ENCODE data around the gene CALML5. TPM values are rescaled to one million over a fixed set of nuclear protein-coding genes. Genes with fewer than 3 reads are reported as not detected.

The CALML5 gene
- total and polyA plus RNA-seq, 4 donors: not detected

DNA sequence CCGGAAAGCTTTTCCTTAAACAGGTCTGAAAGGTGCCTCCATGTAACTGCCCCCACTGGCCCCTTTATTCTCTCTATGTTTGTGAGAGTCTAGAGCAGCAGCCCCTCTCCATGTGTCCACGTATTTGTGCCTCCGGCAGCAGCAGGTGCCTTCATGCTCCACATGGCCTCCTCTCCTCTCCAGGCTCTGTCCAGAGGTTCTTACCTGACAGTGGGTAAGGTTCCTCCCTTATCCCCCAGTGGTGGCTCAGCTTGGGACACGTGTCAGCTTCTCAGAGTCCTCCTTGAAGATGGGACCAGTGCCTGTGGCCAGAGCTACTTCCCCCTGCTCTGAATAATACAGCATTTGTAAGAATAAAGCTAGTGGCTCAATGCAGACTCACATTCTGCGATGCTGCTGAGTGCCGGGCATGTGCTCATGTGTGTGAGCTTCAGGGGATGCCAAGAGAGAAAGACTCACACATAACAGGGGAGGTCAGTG, 33.3 kb upstream of the CALML5 start:
- Histone ChIP-seq H3K36me3 (ENCODE audit: control insufficient read depth in 4 of 4, insufficient read depth in 4 of 4, low read length in 4 of 4) (no peaks in the 10 kb centered on the region), H3K4me1 (ENCODE audit: control insufficient read depth in 5 of 5, insufficient read depth in 5 of 5, low read length in 5 of 5) (peaks cover 0 to 3% (median 0%) of the 10 kb centered on the region in 5 donors), H3K4me3 (no peak overlapping the region), H3K9ac (ENCODE audit: insufficient read depth in 1 of 2, low read length in 2 of 2) (no peak overlapping the region), H3K27ac (ENCODE audit: low read depth in 1 of 2, low read length in 1 of 2) (no peak overlapping the region), H3K9me3 (ENCODE audit: control insufficient read depth in 4 of 4, insufficient read depth in 3 of 4, low read length in 3 of 4) (no peaks in the 10 kb centered on the region), H3K27me3 (ENCODE audit: control insufficient read depth in 3 of 3, insufficient read depth in 3 of 3, low read length in 2 of 3) (no peaks in the 10 kb centered on the region)
- TF ChIP-seq, protein P1, sequence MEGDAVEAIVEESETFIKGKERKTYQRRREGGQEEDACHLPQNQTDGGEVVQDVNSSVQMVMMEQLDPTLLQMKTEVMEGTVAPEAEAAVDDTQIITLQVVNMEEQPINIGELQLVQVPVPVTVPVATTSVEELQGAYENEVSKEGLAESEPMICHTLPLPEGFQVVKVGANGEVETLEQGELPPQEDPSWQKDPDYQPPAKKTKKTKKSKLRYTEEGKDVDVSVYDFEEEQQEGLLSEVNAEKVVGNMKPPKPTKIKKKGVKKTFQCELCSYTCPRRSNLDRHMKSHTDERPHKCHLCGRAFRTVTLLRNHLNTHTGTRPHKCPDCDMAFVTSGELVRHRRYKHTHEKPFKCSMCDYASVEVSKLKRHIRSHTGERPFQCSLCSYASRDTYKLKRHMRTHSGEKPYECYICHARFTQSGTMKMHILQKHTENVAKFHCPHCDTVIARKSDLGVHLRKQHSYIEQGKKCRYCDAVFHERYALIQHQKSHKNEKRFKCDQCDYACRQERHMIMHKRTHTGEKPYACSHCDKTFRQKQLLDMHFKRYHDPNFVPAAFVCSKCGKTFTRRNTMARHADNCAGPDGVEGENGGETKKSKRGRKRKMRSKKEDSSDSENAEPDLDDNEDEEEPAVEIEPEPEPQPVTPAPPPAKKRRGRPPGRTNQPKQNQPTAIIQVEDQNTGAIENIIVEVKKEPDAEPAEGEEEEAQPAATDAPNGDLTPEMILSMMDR (IDR thresholded peaks at IDR 0.05; ENCODE audit: control extremely low read depth, extremely low read depth): no peak
- no peak for ATAC-seq (ENCODE audit: insufficient read depth, low FRiP score)
- 94% methylated on average over 6 of the region's 6 CpGs for WGBS, 2 donors
- peak in 1 of 3 donors; percentile 2 for DNase-seq

DNA sequence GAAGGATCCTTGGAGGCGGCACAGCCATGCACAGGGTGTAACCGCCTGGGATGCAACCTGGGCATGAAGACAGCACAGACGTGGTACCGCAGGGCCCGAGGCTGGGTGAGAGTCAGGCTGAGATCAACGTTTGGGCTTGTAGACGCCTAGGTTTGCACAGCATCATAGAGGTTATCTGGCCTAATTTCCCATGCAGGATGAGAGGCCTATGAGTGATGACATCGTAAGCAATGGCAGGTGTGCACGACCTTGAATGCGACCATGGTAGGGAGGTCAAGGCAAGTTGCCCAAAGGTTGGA, 32.9 kb upstream of the CALML5 start:
- no peak overlapping the region for H3K4me3 ChIP-seq
- TF ChIP-seq, protein P1 (IDR thresholded peaks at IDR 0.05; ENCODE audit: control extremely low read depth, extremely low read depth): no peak
- H3K36me3 ChIP-seq (ENCODE audit: control insufficient read depth in 4 of 4, insufficient read depth in 4 of 4, low read length in 4 of 4): no peaks in the 10 kb centered on the region
- H3K9me3 ChIP-seq (ENCODE audit: control insufficient read depth in 4 of 4, insufficient read depth in 3 of 4, low read length in 3 of 4): no peaks in the 10 kb centered on the region
- H3K27ac ChIP-seq (ENCODE audit: low read depth in 1 of 2, low read length in 1 of 2): no peak overlapping the region
- WGBS, 2 donors: 95 to 96% methylated on average over 10 of the region's 10 CpGs
- peaks cover 0 to 3% (median 0%) of the 10 kb centered on the region in 5 donors for H3K4me1 ChIP-seq (ENCODE audit: control insufficient read depth in 5 of 5, insufficient read depth in 5 of 5, low read length in 5 of 5)
- H3K9ac ChIP-seq (ENCODE audit: insufficient read depth in 1 of 2, low read length in 2 of 2): no peak overlapping the region
- H3K27me3 ChIP-seq (ENCODE audit: control insufficient read depth in 3 of 3, insufficient read depth in 3 of 3, low read length in 2 of 3): no peaks in the 10 kb centered on the region
- ATAC-seq (ENCODE audit: insufficient read depth, low FRiP score): no peak
- peak in 1 of 3 donors; percentile 5 for DNase-seq

DNA sequence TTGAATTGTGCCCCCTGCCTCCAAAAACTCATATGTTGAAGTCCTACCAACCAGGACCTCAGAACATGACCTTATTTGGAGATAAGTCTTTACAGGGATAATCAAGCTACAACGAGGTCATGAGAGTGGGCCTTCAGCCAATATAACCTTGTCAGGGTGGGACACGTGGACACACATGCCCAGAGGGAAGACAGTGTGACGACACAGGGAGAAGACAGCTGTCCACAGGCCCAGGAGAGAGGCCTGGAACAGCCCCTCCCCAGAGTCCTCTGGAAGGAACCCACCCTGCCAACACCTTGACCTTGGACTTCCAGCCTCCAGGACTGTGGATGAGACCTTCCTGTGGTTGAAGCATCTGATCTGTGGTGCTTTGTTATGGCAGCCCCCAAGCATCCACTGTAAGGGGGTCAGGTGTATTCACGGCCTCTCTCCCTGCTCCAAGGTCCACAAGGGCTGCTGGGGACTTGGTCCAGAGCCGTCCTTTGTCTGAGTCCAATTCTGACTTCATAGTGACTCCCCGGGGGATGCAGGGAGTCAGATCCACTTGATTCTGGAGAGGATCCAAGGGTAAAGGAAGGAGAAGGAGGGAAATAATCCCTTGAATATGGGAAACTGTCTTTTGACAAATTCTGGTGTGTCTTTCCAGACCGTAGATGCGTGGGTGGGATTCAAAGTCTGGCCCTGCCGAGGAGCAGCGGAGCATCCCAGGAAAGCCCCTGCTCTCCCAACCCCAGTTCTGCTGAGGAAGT, 32.4 kb upstream of the CALML5 start:
- Histone ChIP-seq H3K4me3 (no peak overlapping the region), H3K4me1 (ENCODE audit: control insufficient read depth in 5 of 5, insufficient read depth in 5 of 5, low read length in 5 of 5) (peaks cover 0 to 3% (median 0%) of the 10 kb centered on the region in 5 donors), H3K27me3 (ENCODE audit: control insufficient read depth in 3 of 3, insufficient read depth in 3 of 3, low read length in 2 of 3) (no peaks in the 10 kb centered on the region), H3K9ac (ENCODE audit: insufficient read depth in 1 of 2, low read length in 2 of 2) (no peak overlapping the region), H3K27ac (ENCODE audit: low read depth in 1 of 2, low read length in 1 of 2) (no peak overlapping the region), H3K36me3 (ENCODE audit: control insufficient read depth in 4 of 4, insufficient read depth in 4 of 4, low read length in 4 of 4) (no peaks in the 10 kb centered on the region), H3K9me3 (ENCODE audit: control insufficient read depth in 4 of 4, insufficient read depth in 3 of 4, low read length in 3 of 4) (no peaks in the 10 kb centered on the region)
- 83 to 93% methylated on average over 10 of the region's 10 CpGs for WGBS, 2 donors
- DNase-seq: peak in 1 of 3 donors; percentile 7
- TF ChIP-seq, protein P1 (IDR thresholded peaks at IDR 0.05; ENCODE audit: control extremely low read depth, extremely low read depth): no peak
- ATAC-seq (ENCODE audit: insufficient read depth, low FRiP score): no peak
